ENCODE measurements around the gene THUMPD3. TPM values are rescaled to one million over a fixed set of nuclear protein-coding genes. Genes with fewer than 3 reads are reported as not detected.

The THUMPD3 gene
- total RNA-seq, 1 experiment from 2014 or later = 62.2 TPM

GRCh38 chr3:9377981-9378380, 15.1 kb downstream of the THUMPD3 start:
- Mint-ChIP-seq H3K4me1 (ENCODE audit: low read depth, unreplicated experiment) (peaks cover 5% of the 10 kb centered on the region), H3K4me3 (ENCODE audit: unreplicated experiment) (no peak overlapping the region), H3K27ac (ENCODE audit: unreplicated experiment) (no peak overlapping the region), H3K36me3 (ENCODE audit: insufficient read depth, unreplicated experiment) (peaks cover 83% of the 10 kb centered on the region), H3K27me3 (ENCODE audit: insufficient read depth, unreplicated experiment) (no peaks in the 10 kb centered on the region), H3K9me3 (ENCODE audit: unreplicated experiment) (no peaks in the 10 kb centered on the region)
- no peaks in the 10 kb centered on the region for H3K27me3 ChIP-seq (replicated peaks; ENCODE audit: control insufficient read depth, insufficient read depth, low read length)
- no peak for TF ChIP-seq CTCF (IDR thresholded peaks at IDR 0.05; ENCODE audit: insufficient read depth in 1 of 2, low read depth in 1 of 2, low read length in 1 of 2, severe bottlenecking in 1 of 2, unreplicated experiment in 1 of 2)
- BruUV-seq (replicated peaks) = no TSS peak
- intact Hi-C loops (cut with micrococcal nuclease; ENCODE audit: unreplicated experiment) = no loop called here
- no peak for DNase-seq
- no peaks in the 10 kb centered on the region for H3K4me1 ChIP-seq
- no peaks in the 10 kb centered on the region for H3K9me3 ChIP-seq
- peaks cover 5% of the 10 kb centered on the region for H3K36me3 ChIP-seq (ENCODE audit: control insufficient read depth, insufficient read depth, low read length)
- ChIA-PET POLR2A (interaction anchor here (1.2 kb wide), 1 partner anchor 11 kb away, joined by 8 read pairs; no protein-coding TSS in a partner anchor), CTCF (no interaction called here)
- no peak overlapping the region for H3K4me3 ChIP-seq (ENCODE audit: low read depth, low read length)

- intact Hi-C loops (cut with micrococcal nuclease; ENCODE audit: unreplicated experiment) = no loop called here
- Histone ChIP-seq H3K36me3 (ENCODE audit: control insufficient read depth, insufficient read depth, low read length) (peaks cover 2% of the 10 kb centered on the region), H3K9me3 (no peaks in the 10 kb centered on the region), H3K4me1 (no peaks in the 10 kb centered on the region), H3K27me3 (replicated peaks; ENCODE audit: control insufficient read depth, insufficient read depth, low read length) (no peaks in the 10 kb centered on the region), H3K4me3 (ENCODE audit: low read depth, low read length) (no peak overlapping the region)
- H3K27ac Mint-ChIP-seq (ENCODE audit: unreplicated experiment) = no peak overlapping the region
- POLR2A ChIA-PET = no interaction called here
- no peaks in the 10 kb centered on the region for H3K27me3 Mint-ChIP-seq (ENCODE audit: insufficient read depth, unreplicated experiment)
- H3K36me3 Mint-ChIP-seq (ENCODE audit: insufficient read depth, unreplicated experiment) = peaks cover 83% of the 10 kb centered on the region
- peaks cover 9% of the 10 kb centered on the region for H3K4me1 Mint-ChIP-seq (ENCODE audit: low read depth, unreplicated experiment)
- no TSS peak for BruUV-seq (replicated peaks)
- CTCF ChIA-PET = no interaction called here
- no peak overlapping the region for H3K4me3 Mint-ChIP-seq (ENCODE audit: unreplicated experiment)
- H3K9me3 Mint-ChIP-seq (ENCODE audit: unreplicated experiment) = no peaks in the 10 kb centered on the region
- no peak for DNase-seq
- TF ChIP-seq CTCF (IDR thresholded peaks at IDR 0.05; ENCODE audit: insufficient read depth in 1 of 2, low read depth in 1 of 2, low read length in 1 of 2, severe bottlenecking in 1 of 2, unreplicated experiment in 1 of 2) = no peak
Measured at GRCh38 chr3:9379327-9379726, 16.5 kb downstream of the THUMPD3 start.

GRCh38 chr3:9380014-9380413, 17.2 kb downstream of the THUMPD3 start:
- no peaks in the 10 kb centered on the region for H3K9me3 ChIP-seq
- POLR2A ChIA-PET = interaction anchor here (0.5 kb wide), 1 partner anchor 17 kb away, joined by 5 read pairs; the partner anchor contains the start of gene THUMPD3
- Mint-ChIP-seq H3K27me3 (ENCODE audit: insufficient read depth, unreplicated experiment) (no peaks in the 10 kb centered on the region), H3K9me3 (ENCODE audit: unreplicated experiment) (no peaks in the 10 kb centered on the region), H3K36me3 (ENCODE audit: insufficient read depth, unreplicated experiment) (peaks cover 83% of the 10 kb centered on the region), H3K4me3 (ENCODE audit: unreplicated experiment) (no peak overlapping the region), H3K4me1 (ENCODE audit: low read depth, unreplicated experiment) (peaks cover 12% of the 10 kb centered on the region), H3K27ac (ENCODE audit: unreplicated experiment) (no peak overlapping the region)
- intact Hi-C loops (cut with micrococcal nuclease; ENCODE audit: unreplicated experiment) = no loop called here
- H3K27me3 ChIP-seq (replicated peaks; ENCODE audit: control insufficient read depth, insufficient read depth, low read length) = no peaks in the 10 kb centered on the region
- no peaks in the 10 kb centered on the region for H3K4me1 ChIP-seq
- CTCF ChIA-PET = no interaction called here
- BruUV-seq (replicated peaks) = no TSS peak
- H3K36me3 ChIP-seq (ENCODE audit: control insufficient read depth, insufficient read depth, low read length) = peaks cover 2% of the 10 kb centered on the region
- TF ChIP-seq CTCF (IDR thresholded peaks at IDR 0.05; ENCODE audit: insufficient read depth in 1 of 2, low read depth in 1 of 2, low read length in 1 of 2, severe bottlenecking in 1 of 2, unreplicated experiment in 1 of 2) = no peak
- no peak overlapping the region for H3K4me3 ChIP-seq (ENCODE audit: low read depth, low read length)
- DNase-seq = no peak
